ENCODE results near the gene OSMR. TPM values are rescaled to one million over a fixed set of nuclear protein-coding genes. Genes with fewer than 3 reads are reported as not detected.

The OSMR gene
- total and polyA plus RNA-seq, 2 experiments from 2014 or later, result 1.5 to 2.6 TPM

DNA sequence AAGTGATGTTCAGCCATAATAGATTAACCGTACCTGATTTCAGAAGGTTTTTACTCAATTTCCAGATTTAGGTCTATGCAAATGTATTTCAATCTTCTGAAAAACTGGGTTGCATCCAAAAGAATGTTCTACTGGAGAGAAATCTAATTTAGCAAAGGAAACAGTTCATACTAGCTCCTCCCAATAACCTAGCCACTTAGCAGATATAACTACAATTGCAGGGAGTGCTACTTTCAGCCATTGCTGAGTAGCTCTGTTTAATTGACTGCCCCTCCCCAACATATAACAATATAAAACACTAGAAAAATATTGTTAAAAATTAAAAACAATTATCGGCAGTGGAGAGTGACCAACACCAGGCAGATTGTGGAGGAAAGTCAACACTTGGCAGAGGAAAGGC lies 7.9 kb upstream of the OSMR start:
- H4K20me1 ChIP-seq (replicated peaks; ENCODE audit: insufficient read depth), result no peaks in the 10 kb centered on the region
- no peak overlapping the region for H3K4me3 ChIP-seq
- H3K27me3 ChIP-seq (ENCODE audit: insufficient read depth), result no peaks in the 10 kb centered on the region
- no peak overlapping the region for H2AFZ ChIP-seq
- H3K4me2 ChIP-seq, result no peak overlapping the region
- no peaks in the 10 kb centered on the region for H3K36me3 ChIP-seq (ENCODE audit: insufficient read depth)
- H3K27ac ChIP-seq (ENCODE audit: low read depth), result no peak overlapping the region
- Mint-ChIP-seq H3K36me3 (ENCODE audit: low read depth) (no peaks in the 10 kb centered on the region), H3K27me3 (ENCODE audit: insufficient read depth, low read depth, poor library complexity) (peaks cover 2% of the 10 kb centered on the region), H3K9me3 (no peaks in the 10 kb centered on the region), H3K27ac (no peak overlapping the region), H3K4me3 (no peak overlapping the region), H3K4me1 (no peaks in the 10 kb centered on the region)
- DNase-seq (ENCODE audit: low spot score), result no peak
- no peak for ATAC-seq
- TF ChIP-seq, protein P1, sequence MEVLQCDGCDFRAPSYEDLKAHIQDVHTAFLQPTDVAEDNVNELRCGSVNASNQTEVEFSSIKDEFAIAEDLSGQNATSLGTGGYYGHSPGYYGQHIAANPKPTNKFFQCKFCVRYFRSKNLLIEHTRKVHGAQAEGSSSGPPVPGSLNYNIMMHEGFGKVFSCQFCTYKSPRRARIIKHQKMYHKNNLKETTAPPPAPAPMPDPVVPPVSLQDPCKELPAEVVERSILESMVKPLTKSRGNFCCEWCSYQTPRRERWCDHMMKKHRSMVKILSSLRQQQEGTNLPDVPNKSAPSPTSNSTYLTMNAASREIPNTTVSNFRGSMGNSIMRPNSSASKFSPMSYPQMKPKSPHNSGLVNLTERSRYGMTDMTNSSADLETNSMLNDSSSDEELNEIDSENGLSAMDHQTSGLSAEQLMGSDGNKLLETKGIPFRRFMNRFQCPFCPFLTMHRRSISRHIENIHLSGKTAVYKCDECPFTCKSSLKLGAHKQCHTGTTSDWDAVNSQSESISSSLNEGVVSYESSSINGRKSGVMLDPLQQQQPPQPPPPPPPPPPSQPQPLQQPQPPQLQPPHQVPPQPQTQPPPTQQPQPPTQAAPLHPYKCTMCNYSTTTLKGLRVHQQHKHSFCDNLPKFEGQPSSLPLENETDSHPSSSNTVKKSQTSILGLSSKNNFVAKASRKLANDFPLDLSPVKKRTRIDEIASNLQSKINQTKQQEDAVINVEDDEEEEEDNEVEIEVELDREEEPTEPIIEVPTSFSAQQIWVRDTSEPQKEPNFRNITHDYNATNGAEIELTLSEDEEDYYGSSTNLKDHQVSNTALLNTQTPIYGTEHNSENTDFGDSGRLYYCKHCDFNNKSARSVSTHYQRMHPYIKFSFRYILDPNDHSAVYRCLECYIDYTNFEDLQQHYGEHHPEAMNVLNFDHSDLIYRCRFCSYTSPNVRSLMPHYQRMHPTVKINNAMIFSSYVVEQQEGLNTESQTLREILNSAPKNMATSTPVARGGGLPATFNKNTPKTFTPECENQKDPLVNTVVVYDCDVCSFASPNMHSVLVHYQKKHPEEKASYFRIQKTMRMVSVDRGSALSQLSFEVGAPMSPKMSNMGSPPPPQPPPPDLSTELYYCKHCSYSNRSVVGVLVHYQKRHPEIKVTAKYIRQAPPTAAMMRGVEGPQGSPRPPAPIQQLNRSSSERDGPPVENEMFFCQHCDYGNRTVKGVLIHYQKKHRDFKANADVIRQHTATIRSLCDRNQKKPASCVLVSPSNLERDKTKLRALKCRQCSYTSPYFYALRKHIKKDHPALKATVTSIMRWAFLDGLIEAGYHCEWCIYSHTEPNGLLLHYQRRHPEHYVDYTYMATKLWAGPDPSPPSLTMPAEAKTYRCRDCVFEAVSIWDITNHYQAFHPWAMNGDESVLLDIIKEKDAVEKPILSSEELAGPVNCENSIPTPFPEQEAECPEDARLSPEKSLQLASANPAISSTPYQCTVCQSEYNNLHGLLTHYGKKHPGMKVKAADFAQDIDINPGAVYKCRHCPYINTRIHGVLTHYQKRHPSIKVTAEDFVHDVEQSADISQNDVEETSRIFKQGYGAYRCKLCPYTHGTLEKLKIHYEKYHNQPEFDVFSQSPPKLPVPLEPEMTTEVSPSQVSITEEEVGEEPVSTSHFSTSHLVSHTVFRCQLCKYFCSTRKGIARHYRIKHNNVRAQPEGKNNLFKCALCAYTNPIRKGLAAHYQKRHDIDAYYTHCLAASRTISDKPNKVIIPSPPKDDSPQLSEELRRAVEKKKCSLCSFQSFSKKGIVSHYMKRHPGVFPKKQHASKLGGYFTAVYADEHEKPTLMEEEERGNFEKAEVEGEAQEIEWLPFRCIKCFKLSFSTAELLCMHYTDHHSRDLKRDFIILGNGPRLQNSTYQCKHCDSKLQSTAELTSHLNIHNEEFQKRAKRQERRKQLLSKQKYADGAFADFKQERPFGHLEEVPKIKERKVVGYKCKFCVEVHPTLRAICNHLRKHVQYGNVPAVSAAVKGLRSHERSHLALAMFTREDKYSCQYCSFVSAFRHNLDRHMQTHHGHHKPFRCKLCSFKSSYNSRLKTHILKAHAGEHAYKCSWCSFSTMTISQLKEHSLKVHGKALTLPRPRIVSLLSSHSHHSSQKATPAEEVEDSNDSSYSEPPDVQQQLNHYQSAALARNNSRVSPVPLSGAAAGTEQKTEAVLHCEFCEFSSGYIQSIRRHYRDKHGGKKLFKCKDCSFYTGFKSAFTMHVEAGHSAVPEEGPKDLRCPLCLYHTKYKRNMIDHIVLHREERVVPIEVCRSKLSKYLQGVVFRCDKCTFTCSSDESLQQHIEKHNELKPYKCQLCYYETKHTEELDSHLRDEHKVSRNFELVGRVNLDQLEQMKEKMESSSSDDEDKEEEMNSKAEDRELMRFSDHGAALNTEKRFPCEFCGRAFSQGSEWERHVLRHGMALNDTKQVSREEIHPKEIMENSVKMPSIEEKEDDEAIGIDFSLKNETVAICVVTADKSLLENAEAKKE (CRISPR knock-in tag; IDR thresholded peaks at IDR 0.05), result no peak
- no peak for TF ChIP-seq NANOG (IDR thresholded peaks at IDR 0.05; ENCODE audit: borderline replicate concordance)
- no peak for TF ChIP-seq EZH2 (IDR thresholded peaks at IDR 0.05; ENCODE audit: low read depth, unreplicated experiment)
- no peak for TF ChIP-seq ZNF114 (CRISPR knock-in tag; IDR thresholded peaks at IDR 0.05)
- TF ChIP-seq, protein P2, sequence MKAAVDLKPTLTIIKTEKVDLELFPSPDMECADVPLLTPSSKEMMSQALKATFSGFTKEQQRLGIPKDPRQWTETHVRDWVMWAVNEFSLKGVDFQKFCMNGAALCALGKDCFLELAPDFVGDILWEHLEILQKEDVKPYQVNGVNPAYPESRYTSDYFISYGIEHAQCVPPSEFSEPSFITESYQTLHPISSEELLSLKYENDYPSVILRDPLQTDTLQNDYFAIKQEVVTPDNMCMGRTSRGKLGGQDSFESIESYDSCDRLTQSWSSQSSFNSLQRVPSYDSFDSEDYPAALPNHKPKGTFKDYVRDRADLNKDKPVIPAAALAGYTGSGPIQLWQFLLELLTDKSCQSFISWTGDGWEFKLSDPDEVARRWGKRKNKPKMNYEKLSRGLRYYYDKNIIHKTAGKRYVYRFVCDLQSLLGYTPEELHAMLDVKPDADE (IDR thresholded peaks at IDR 0.05), result no peak
- no peak for TF ChIP-seq ZNF331 (CRISPR knock-in tag; IDR thresholded peaks at IDR 0.05; ENCODE audit: low read depth)
- TF ChIP-seq, protein P3, sequence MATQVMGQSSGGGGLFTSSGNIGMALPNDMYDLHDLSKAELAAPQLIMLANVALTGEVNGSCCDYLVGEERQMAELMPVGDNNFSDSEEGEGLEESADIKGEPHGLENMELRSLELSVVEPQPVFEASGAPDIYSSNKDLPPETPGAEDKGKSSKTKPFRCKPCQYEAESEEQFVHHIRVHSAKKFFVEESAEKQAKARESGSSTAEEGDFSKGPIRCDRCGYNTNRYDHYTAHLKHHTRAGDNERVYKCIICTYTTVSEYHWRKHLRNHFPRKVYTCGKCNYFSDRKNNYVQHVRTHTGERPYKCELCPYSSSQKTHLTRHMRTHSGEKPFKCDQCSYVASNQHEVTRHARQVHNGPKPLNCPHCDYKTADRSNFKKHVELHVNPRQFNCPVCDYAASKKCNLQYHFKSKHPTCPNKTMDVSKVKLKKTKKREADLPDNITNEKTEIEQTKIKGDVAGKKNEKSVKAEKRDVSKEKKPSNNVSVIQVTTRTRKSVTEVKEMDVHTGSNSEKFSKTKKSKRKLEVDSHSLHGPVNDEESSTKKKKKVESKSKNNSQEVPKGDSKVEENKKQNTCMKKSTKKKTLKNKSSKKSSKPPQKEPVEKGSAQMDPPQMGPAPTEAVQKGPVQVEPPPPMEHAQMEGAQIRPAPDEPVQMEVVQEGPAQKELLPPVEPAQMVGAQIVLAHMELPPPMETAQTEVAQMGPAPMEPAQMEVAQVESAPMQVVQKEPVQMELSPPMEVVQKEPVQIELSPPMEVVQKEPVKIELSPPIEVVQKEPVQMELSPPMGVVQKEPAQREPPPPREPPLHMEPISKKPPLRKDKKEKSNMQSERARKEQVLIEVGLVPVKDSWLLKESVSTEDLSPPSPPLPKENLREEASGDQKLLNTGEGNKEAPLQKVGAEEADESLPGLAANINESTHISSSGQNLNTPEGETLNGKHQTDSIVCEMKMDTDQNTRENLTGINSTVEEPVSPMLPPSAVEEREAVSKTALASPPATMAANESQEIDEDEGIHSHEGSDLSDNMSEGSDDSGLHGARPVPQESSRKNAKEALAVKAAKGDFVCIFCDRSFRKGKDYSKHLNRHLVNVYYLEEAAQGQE (IDR thresholded peaks at IDR 0.05; ENCODE audit: unreplicated experiment), result no peak
- no peaks in the 10 kb centered on the region for H3K9me2 ChIP-seq (ENCODE audit: insufficient read depth)
- no peaks in the 10 kb centered on the region for H3K79me2 ChIP-seq (replicated peaks; ENCODE audit: insufficient read depth)
- no peaks in the 10 kb centered on the region for H3K4me1 ChIP-seq (ENCODE audit: insufficient read depth)
- H3F3A ChIP-seq (replicated peaks; ENCODE audit: low read depth), result no peaks in the 10 kb centered on the region

Measured in GM23338 (cell line).